HG03135 (cell line): ENCODE data around the gene TNK2.

Source experiments
- ATAC-seq: cut with Tn5 transposase; IDR thresholded peaks from one replicate; pipeline ENCODE4 v1.9.1; 2021; ENCODE audit warnings: mild to moderate bottlenecking, moderate library complexity; ENCODE audit not compliant: unreplicated experiment

The TNK2 gene

DNA sequence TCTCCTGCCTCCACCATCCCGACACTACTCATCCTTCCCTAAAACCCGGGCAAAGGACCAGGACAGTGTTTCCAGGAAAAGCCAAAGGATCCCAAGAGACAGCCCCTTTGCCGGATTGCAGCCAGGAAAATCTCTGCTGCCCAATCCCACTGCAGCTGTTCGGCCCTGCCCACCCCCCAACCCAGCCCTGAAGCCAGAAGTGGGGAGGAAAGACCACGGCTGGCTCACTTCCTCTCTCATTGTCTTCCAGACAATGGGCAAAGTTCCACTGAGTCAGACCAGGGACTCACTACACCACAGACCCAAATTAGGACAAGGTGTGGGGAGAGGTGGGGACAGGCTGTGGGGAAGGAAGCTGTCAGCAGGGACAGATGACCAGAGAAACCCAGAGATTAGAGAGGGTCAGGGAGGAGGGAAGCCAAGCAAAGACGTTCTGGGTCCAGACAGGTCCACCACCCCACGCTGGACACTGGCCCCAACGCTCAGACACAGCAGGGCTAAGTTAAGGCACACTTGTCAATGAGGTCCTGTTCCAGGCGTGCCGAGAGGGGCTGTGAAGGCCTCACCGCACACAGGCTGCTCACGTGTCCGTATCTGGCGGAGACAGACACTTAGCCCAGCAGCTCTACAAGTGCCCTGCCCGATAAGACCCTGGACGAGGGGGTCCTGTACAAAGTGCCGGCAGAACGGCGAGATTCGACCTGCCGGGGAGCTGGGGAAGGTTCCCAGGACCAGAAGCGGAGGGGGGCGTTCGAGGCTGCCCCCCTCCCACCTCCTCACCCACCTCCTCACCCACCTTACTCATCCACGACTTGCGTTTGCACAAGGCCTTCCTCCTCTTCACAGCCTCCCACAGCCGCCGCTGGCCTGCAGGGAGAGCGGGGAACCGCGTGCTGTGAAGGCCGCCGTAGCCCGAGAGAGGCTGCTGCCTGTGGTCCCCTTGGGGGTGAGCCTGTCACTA is 21.9 kb downstream of the TNK2 start:
- ATAC-seq, result no peak

DNA sequence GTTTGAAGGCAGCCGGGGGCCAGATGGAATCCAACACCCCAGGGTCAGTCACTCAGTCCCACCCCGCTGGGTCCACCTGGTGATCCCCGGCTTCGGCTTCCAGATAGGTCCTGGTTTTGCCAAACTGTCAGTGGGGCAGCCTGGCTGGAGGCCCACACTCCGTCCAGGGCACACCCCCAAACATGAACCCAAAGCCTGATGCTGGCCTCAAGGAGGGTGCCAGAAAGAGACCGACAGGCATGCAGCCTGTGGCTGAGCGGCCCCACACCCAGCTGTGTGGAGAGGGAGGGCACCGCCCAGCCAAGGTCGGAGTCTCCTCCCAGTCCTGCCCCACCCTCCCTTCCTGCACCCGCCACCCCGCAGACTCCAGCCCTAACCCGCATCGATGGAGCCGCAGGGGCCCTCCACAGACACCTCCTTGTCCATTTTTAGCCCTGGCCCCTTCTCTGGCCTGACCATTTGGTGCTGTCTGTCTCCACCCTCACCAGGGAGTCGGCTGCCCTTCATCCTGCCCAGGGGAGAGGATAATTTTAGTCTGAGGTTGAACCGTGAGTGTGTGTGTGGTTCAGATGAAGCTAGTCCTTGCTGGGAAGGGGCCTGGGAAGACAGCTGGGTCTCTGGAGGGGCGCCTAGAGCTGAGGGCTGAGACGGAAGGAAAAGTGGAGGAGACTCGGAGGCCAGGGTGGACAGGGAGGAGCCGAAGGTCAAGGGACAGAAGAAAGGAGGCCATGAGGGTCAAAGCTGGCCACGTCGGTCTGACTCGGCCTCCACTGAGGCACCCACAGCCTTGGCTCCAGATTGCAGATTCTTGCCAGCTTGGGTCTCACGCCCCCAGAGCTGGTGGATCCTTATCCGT is 23.1 kb downstream of the TNK2 start:
- ATAC-seq, result no peak

DNA sequence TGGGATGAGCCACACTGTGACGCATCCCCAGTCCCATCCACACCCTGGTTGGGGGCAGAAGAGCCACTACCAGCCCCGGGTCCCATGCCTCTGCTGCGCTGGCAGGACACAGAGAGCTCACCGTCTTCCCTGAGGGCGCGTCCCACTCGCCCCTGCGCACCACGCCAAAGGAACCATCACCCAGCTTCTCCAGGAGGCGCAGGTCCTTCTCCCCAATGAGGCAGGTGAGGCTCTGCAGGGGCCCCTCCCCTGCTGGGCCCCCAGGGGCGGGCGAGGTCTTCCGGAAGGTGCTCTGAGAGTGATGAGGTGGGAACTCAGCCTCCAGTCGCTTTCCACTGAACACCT is 23.7 kb downstream of the TNK2 start:
- ATAC-seq, result no peak

DNA sequence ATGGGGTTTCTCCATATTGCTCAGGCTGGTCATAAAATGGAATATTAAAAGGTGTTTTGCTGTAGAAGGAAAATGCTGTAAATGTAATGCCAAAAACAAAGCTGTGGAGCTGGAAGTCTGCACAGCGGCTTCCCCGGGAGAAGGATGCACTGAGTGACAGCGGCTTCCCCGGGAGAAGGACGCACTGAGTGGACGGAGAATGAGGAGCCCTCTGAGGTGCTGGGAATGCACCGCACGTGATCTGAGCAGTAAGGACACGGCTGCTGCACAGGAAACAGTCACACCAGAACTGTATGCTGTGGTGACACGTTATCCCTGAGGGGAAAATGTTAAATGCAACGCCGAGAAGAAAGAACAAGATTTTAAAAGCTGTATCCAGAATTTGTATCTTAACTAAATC is 24.6 kb downstream of the TNK2 start:
- ATAC-seq, result no peak

DNA sequence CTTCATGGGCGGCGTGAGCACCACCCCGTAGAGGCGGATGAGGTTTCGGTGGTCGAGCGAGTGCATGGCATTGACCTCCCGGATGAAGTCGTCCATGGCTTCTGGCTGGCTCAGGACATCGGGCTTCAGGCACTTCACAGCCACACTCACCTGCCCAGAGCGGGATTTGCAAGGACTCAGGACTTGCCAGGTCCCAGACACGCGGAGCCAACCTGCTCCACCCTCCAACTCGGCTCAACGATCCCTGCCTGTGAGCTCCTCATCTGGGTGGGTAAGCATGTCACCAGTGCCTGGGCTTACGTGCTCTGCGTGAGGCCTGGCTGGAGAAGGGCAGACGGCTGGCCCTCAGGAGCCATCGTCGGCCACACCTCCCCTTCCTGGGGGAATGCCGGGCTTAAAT is 25.2 kb downstream of the TNK2 start:
- no peak for ATAC-seq

DNA sequence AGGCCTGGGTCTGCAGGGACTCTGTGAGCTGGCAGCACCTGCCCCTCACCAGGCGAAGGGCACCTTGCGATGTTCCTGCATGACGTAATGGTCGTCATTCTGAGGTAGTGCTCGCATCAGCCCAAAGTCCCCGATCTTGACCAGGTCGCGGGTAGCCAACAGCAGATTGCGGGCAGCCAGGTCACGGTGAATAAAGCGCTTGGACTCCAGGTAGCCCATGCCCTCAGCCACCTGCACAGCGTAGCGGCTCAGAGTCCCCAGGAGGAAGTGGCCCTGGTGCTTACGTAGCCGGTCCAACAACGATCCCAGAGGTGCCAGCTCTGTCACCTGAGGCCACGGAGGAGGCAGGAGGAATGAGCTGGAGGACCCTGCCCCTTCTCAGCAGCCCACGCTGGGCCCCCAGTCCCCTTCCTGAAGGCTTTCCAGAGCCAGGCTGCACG is 26.3 kb downstream of the TNK2 start:
- no peak for ATAC-seq

DNA sequence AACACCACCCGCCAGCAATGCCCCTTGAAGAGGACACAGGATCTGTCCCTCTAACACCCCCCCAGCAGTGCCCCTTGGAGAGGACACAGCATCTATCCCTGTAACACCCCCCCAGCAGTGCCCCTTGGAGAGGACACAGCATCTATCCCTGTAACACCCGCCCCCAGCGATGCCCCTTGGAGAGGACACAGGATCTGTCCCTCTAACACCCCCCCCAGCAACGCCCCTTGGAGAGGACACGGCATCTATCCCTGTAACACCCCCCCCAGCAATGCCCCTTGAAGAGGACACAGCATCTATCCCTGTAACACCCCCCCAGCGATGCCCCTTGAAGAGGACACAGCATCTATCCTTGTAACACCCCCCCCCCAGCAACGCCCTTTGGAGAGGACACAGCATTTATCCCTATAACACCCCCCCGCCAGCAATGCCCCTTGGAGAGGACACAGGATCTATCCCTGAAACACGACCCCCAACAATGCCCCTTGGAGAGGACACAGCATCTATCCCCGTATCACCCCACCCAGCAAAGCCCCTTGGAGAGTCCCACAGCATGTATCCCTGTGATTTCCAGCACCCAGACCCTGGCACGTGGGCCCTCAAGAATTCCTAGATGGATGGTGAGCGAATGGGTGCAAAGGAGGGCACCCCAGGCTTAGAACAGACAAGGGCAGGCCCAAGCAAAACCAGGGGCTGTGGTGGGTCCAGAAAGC is 26.9 kb downstream of the TNK2 start:
- ATAC-seq, result no peak

DNA sequence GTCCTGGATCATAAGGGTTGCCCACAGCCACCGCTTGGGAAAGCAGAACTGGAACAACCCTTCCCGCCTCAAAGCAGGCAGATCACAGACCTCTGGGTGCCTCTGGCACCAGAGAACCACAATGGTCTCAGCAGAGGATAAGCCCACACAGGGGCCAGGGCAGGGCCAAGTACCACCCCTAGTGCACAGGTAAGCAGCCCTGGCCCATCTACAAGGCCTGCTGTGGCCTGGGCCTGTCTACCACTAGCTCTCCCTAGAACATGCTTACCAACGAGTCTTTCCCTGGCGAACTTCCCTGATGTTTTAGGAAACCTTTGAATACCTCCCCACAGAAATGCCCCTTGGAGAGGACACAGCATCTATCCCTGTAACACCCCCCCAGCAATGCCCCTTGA is 28.3 kb downstream of the TNK2 start:
- ATAC-seq, result no peak

DNA sequence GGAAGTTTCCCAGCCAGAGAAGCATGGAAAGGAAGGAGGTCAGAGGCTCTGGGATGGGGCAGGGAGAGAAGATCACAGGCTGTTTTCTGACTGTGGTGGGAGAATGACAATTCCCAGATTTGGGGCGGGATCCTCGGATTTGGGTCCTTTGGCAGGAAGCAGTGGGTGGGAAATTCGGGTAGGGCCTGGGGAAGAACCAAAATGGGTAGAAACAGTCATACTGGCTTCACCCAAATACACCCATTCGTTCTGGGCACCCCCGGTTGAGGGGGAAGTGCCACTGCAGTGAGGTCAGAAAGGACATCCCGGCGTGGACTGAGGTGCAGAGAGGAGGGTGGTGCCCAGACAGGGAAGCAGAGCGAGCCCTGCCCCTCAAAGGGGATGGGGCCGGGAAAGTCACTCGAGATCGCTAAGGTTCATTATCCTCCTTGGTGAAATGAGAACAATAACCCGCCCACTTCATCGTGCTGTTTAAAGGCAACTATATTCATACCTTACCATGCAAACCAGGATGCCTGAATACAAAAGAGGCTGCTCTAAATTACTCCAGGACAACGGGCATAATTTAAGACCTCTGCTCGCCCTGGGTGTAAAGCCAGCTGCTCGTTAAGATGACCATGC is 28.8 kb downstream of the TNK2 start:
- ATAC-seq, result no peak

DNA sequence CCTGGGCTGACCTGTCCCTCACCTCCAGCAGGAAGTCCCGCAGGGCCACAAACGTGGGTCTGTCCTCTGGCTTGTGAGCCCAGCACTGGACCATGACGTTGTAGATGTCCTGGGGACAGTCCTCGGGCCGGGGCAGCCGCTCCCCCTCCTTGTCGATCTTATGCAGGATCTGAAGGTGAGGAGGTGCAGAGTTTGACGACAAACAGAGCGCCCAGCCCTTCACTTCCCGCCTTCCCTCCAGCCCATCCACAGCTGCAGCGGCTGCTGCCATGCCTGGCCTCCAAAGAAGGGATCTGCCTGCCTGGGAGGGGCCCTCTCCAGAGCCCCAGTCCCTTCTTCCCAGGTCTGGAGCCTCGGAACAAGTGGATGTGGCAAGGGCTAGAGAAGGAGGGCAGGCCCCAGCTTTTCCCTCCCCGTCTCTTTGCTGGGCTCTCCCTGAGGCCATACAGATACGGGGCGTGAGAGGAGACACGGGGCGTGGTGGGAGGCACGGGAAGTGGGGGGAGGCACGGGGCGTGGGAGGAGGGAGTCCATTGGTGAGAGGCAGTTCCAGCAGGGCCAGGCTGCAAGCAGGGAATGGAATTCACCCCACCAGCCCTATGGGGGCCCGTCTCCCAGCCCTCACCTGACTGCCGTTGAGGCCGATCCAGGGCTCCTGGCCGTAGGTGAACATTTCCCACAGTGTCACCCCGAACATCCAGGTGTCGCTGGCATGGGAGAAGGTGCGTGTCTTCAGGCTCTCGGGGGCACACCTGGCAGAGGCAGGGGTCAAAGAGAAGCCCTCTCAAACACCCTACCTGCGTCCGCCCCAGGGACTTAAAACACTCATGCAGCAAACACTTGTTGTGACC is 29.7 kb downstream of the TNK2 start:
- no peak for ATAC-seq

DNA sequence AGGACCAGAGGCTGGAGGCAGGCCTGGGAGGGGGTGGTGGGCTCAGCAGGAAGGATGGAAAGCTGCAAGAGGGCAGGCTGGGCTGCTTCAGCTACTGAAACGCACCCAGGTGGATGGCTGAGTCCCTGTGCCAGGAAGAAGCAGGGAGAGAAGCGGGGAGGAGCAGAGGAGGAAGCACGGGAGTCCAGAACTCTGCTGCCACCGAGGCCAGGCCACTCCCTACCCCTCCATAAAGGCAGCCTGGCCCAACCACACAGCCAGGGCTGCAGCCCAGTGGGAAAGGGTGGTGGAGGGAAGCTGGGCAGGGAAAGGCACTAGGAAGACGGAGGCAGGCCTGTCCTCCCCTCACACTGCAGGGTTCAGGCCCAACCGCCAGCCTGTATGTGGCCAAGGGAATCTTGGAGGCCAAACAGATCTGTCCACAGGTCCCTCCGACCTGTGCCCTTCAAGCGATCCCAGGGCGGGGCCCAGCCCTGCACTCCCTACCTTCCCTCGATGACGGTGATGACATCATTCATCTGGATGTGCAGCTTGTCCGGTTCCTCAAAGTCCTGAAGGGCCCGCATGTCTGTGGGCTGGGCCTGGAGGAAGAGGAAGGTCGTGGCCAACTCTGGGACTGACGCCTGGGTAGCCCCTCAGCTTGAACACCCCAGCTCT is 30.5 kb downstream of the TNK2 start:
- ATAC-seq, result no peak

DNA sequence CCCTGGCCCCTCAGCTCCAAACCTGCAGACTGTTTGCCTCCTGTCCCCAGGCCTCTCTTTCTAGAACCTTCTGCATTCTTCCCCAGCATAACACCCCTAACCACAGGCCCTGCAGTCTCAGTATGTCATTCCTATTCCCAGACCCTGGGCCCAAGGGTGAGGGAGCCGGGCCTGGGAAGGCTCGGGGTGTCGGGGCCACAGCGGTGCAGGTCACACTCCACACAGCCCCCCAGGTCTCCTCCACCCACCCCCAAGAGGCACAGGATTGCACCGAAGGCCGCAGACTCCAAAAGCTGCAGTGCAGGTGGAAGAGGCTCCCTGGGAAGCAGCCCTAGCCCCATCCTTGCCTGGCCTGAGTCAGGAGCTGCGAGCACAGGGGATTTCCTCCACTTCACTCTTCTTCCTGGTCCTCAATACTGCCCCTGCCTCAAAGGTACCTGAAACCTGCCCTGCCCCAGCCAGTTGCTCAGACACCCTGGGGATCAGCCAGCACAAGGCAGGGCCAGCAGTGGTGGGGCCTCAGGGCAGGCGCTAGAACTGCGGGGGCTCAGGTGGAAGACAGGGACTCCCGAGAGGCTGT is 31.1 kb downstream of the TNK2 start:
- no peak for ATAC-seq

DNA sequence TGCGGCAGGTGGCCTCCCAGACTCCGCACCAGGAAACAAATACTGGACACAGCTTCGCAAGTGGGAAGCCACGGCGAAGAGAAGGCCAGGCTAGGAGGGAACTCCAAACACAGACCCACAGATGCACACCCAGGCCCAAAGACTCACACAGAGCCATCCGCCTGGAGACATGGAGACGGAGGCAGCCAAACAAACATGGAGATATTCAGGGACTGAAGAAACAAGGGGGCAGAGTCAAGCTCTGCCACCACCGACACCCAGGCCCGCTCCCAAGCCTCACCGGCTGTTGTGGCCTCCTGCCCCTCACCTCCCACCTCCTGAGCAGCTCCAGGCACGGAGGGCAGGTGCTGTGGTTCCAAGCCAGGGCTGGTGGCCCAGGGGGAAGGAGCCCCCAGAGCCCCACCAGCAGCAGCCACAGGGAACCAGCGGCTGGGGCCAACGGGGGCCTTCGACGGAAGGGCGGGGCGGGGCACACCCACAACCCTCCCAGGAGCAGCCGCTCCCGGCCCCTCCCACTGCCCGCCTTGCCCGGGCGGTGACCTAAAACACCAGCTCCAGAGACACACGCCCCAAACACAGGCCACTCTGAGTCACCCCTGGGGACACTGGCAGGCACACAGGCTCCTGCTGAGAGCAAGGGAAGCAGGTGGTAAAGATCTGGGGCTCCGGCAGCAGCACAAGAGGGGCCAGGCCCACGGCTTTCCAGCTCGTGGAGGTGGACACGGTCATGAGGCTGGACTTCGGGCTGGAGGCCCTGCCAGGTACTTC is 31.9 kb downstream of the TNK2 start:
- no peak for ATAC-seq

DNA sequence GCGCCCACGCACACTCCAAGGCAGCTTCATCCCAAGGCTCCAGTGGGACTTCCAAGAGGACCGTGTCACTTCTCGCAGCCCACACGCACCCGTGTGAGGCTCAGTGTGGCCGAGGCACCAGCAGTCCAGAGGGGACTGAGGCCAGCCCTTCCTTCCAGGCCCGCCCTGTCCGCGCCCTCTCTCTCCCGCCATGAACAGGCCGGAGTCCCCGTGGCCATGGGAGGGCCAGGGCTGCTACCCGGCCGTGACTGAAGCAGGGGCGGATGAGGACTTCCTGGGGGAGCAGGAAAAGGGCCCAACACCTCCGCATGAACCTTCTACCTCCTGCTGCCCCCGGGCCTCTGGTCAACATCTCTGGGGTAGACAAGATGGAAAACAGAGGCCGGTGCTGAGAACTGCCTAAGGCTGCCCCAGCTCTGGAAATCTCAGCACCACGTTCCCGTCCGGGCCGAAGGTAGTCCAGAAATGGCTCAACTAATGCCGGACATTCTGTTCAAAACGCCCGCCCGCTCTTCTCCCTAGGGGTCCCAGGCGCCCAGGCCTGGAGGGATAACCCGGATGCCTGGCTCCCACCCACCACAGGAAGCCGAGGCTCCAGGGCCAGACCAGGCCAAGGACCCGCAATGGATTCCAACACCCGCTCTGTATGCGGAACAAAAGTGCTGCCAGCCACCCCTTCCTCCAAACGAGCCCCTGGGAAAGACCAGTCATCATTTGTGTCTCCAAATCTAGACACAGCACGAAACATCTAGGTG is 32.7 kb downstream of the TNK2 start:
- ATAC-seq, result no peak

DNA sequence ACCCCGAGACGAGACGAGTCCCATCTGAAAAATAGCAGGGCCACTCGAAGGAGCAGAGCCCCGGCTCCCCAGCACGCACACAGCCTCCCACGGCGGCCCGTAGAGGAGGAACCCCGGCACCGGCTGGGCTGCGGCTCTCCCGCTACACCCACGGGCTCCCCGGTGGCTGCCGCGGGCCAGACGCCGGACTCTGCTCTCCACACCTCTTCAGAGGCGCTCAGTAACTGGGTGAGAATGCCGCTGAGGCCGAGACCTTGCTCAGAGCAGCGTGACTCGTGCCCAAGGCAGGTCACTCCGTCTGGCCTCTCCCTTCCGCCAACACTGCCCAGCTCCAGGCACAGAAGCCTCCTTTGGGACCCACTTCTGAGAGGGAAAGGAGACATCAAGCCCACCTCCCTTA is 34.4 kb downstream of the TNK2 start:
- ATAC-seq, result no peak

DNA sequence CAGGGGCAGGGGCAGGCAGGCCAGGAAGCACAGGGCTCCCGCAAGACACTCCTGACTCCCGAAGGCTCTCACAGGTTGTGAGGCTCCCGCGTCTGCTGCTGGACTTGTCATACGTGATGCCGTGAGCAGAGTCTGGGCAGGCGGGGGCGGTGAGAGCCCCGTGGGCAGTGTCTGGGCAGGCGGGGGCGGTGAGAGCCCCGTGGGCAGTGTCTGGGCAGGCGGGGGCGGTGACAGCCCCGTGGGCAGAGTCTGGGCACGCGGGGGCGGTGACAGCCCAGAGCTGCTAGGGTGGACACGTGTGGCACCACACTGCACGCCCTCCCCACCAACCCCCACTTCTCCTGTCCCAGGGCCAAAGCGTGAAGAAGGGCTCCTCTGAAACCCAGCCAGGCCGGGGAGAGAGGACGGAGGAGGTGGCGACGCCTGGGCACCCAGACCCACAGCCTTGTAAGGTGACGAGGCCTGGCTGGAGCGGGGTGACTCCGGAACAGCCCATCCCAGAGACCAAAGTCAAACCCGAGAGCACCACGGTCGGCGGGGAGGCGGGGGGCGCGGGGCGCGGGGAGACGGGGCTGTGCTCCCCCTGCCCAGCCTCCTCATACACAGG is 35.0 kb downstream of the TNK2 start:
- ATAC-seq, result no peak

DNA sequence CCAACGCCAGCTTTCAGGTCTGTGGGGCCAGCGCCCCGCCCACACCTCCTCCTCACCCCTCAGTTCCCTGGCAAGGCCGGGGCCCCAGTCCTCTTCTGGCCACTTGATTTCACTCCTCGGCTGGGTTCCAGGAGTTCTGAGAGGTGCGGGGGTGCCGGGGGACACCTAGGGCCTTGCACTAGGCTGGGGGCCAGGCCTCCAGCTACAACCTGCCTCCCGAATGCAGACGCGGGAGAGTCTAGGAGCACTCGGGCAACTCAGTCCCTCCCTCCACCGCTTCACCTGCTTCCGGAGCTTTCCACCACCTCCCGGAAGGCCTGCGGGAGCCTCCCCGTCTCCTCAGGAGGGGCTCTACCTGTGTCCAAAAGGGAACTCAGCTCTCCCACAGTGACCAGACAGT is 35.6 kb downstream of the TNK2 start:
- ATAC-seq, result no peak
